ENCODE measurements around the gene SETBP1.

SETBP1 gene

DNA sequence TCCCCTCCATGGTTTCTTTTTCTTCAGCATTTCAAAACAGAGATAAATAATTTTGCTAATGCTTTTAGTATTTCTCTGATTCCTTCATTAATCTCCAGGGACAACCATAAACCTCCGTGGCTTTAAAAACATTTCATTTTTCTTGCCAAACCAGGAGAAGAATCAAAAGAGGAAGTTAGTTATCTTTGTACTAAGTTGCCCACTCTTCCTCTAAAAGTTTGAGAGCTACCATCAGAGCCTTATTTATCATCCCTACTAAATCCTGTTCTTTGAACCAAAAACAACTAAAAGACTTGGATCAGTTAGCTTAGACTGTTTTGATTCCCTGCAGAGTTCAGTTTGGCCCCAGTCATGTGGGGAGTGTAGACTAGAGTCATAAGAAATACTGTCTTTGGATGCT lies 208.4 kb downstream of the SETBP1 start:
- no peak for DNase-seq (ENCODE audit: low read depth)
- H3K4me3 ChIP-seq (ENCODE audit: low read depth, low read length) = no peak overlapping the region
- TF ChIP-seq POLR2A (IDR thresholded peaks at IDR 0.05; ENCODE audit: extremely low read depth, insufficient read length) (no peak), MYC (IDR thresholded peaks at IDR 0.05; ENCODE audit: low read depth, low read length) (no peak)
- TF ChIP-seq, protein P1, sequence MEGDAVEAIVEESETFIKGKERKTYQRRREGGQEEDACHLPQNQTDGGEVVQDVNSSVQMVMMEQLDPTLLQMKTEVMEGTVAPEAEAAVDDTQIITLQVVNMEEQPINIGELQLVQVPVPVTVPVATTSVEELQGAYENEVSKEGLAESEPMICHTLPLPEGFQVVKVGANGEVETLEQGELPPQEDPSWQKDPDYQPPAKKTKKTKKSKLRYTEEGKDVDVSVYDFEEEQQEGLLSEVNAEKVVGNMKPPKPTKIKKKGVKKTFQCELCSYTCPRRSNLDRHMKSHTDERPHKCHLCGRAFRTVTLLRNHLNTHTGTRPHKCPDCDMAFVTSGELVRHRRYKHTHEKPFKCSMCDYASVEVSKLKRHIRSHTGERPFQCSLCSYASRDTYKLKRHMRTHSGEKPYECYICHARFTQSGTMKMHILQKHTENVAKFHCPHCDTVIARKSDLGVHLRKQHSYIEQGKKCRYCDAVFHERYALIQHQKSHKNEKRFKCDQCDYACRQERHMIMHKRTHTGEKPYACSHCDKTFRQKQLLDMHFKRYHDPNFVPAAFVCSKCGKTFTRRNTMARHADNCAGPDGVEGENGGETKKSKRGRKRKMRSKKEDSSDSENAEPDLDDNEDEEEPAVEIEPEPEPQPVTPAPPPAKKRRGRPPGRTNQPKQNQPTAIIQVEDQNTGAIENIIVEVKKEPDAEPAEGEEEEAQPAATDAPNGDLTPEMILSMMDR (IDR thresholded peaks at IDR 0.05; ENCODE audit: low read depth, low read length) = no peak
- TF ChIP-seq, protein P2, sequence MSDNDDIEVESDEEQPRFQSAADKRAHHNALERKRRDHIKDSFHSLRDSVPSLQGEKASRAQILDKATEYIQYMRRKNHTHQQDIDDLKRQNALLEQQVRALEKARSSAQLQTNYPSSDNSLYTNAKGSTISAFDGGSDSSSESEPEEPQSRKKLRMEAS (IDR thresholded peaks at IDR 0.05; ENCODE audit: low read depth, low read length) = no peak

DNA sequence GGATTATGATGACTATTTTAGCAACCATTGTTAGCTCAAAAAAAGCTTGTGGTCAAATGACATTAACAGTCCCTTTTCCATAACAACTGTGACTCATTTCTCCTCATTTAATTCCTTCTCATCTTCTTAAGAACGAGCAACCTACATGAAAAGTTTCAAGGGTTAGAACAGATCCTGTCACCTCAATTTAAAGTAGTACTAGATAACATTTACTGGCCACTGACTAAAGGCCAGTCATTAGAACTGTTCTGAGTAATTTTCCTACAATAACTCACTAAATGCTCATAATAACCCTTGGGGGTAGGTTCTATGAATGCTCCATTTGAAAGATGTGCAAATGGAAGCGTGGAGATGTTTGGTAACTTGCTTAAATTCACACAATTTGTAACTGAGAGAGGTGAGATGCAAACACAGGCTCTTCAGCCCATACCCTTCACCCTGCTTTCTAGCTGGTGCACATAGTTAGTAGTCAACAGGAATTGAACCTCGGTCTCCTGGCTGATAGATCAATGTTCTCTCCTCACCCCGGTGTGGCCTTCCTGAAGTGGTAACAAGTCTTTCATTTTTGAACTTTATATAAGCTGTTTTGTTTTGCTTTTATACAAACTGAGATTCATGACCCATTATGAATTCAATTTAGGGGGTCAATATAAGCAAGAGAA lies 212.5 kb downstream of the SETBP1 start:
- H3K4me3 ChIP-seq (ENCODE audit: low read depth, low read length) = no peak overlapping the region
- DNase-seq (ENCODE audit: low read depth) = no peak
- TF ChIP-seq, protein P1 (IDR thresholded peaks at IDR 0.05; ENCODE audit: low read depth, low read length) = no peak
- TF ChIP-seq, protein P2 (IDR thresholded peaks at IDR 0.05; ENCODE audit: low read depth, low read length) = no peak
- TF ChIP-seq POLR2A (IDR thresholded peaks at IDR 0.05; ENCODE audit: extremely low read depth, insufficient read length) (no peak), MYC (IDR thresholded peaks at IDR 0.05; ENCODE audit: low read depth, low read length) (no peak)

DNA sequence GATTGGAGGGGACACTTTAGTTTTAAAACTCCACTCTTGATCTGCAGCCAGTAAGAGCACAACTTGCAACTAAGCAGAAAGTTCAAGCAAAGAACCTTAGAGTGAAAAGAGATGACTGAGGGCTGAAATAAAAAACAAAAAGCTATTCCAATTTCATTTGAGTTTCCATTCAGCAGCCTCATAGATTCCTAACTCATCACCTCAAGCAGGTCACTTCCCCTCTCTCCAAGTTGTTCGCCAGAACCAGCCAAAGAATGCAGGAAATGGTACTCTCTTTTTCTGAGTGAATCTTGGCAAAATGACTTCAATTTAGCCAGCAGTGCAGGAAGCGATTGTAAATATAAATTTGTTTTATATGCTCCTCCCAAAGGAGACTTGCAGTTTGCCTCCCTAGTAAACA lies 213.3 kb downstream of the SETBP1 start:
- TF ChIP-seq MYC (IDR thresholded peaks at IDR 0.05; ENCODE audit: low read depth, low read length) (no peak), POLR2A (IDR thresholded peaks at IDR 0.05; ENCODE audit: extremely low read depth, insufficient read length) (no peak)
- TF ChIP-seq, protein P2 (IDR thresholded peaks at IDR 0.05; ENCODE audit: low read depth, low read length) = no peak
- TF ChIP-seq, protein P1 (IDR thresholded peaks at IDR 0.05; ENCODE audit: low read depth, low read length) = no peak
- no peak overlapping the region for H3K4me3 ChIP-seq (ENCODE audit: low read depth, low read length)
- DNase-seq (ENCODE audit: low read depth) = no peak

DNA sequence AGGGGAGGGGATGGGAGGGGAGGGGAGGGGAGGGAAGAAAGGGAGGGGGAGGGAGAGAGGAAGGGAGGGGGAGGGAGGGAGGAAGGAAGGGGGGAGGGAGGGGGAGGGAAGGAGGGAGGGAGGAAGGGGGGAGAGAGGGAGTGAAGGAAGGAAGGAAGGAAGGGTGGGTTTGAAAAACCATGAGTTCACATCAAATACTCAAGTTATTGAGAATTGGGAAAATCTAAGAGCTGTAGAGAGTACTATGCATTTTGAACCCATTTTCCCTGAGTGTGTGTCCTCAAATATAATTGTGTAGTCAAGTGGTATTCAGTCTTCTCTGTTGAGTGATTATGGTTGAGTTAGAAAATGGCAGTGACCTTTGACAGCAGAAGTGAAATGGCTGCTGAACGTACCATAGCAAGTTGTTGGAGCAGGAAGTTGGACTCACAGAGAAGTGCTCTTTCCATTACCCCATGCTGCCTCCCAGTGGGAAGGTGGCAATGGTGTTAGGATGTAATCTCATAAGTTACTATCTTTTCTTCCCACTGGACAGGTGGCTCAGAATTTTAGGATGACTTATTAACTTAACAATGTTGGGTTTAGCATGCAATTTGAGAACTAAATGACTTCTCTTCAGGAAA lies 214.6 kb downstream of the SETBP1 start:
- TF ChIP-seq, protein P1 (IDR thresholded peaks at IDR 0.05; ENCODE audit: low read depth, low read length) = peak; percentile 25
- TF ChIP-seq, protein P2 (IDR thresholded peaks at IDR 0.05; ENCODE audit: low read depth, low read length) = no peak
- H3K4me3 ChIP-seq (ENCODE audit: low read depth, low read length) = no peak overlapping the region
- DNase-seq (ENCODE audit: low read depth) = peak; percentile 57

DNA sequence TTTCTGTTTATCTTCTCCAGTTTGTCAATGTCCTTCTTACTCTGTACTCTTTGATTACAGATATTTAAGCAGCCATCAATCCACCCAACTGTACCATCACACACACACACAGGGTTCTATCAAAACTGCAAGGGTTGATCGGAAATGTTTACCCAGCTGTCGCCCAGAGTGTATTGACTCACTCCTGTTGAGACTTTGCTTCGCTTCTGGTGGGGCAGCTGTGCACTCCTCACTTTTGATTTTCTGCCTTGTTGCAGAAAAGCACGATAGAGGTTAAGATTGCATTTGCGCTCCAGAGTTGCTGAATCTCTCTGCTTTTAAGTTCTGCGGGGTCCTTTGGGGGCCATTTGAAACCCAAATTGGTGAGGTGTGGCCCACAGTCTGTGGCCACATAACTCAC lies 216.2 kb downstream of the SETBP1 start:
- TF ChIP-seq, protein P1 (IDR thresholded peaks at IDR 0.05; ENCODE audit: low read depth, low read length) = no peak
- TF ChIP-seq MYC (IDR thresholded peaks at IDR 0.05; ENCODE audit: low read depth, low read length) = no peak
- TF ChIP-seq, protein P2 (IDR thresholded peaks at IDR 0.05; ENCODE audit: low read depth, low read length) = no peak
- TF ChIP-seq POLR2A (IDR thresholded peaks at IDR 0.05; ENCODE audit: extremely low read depth, insufficient read length) = no peak
- DNase-seq (ENCODE audit: low read depth) = no peak
- H3K4me3 ChIP-seq (ENCODE audit: low read depth, low read length) = no peak overlapping the region

Measured in NB4 (cell line).